ENCODE data around the gene C1orf87. TPM values are rescaled to one million over a fixed set of nuclear protein-coding genes. Genes with fewer than 3 reads are reported as not detected.

The C1orf87 gene
- total RNA-seq, 2 donors from 2014 or later, result not detected

- Histone ChIP-seq H3K4me3 (ENCODE audit: low read length) (no peak overlapping the region), H3K4me1 (ENCODE audit: control insufficient read depth, insufficient read depth, low read length) (no peaks in the 10 kb centered on the region), H3K27ac (ENCODE audit: low read depth, low read length) (no peak overlapping the region), H3K36me3 (ENCODE audit: control insufficient read depth, insufficient read depth, low read length) (no peaks in the 10 kb centered on the region), H3K27me3 (ENCODE audit: control insufficient read depth, insufficient read depth, low read length, poor library complexity, severe bottlenecking) (peaks cover 27% of the 10 kb centered on the region), H3K9ac (ENCODE audit: extremely low read depth, low read length, poor library complexity, severe bottlenecking) (no peak overlapping the region), H3K9me3 (ENCODE audit: control insufficient read depth, low read length) (no peaks in the 10 kb centered on the region)
- H3K36me3 Mint-ChIP-seq (ENCODE audit: low read depth), result no peaks in the 10 kb centered on the region
- no peak for TF ChIP-seq CTCF (conservative IDR thresholded peaks at IDR 0.05)
- no peaks in the 10 kb centered on the region for H3K9me3 Mint-ChIP-seq
- no peak overlapping the region for H3K4me3 Mint-ChIP-seq
- H3K4me1 Mint-ChIP-seq, result no peaks in the 10 kb centered on the region
- peaks cover 22% of the 10 kb centered on the region for H3K27me3 Mint-ChIP-seq (ENCODE audit: insufficient read depth)
- H3K27ac Mint-ChIP-seq, result no peak overlapping the region
- DNase-seq, result no peak
- WGBS, 2 experiments (ENCODE audit: insufficient coverage in 1 of 2, insufficient read length in 1 of 2), result no CpG with 5 or more reads among the region's 1 CpG
Observed at GRCh38 chr1:59978026-59978425, 95.5 kb downstream of the C1orf87 start.

- Histone ChIP-seq H3K9me3 (ENCODE audit: control insufficient read depth, low read length) (no peaks in the 10 kb centered on the region), H3K36me3 (ENCODE audit: control insufficient read depth, insufficient read depth, low read length) (no peaks in the 10 kb centered on the region), H3K4me3 (ENCODE audit: low read length) (no peak overlapping the region), H3K4me1 (ENCODE audit: control insufficient read depth, insufficient read depth, low read length) (no peaks in the 10 kb centered on the region), H3K27me3 (ENCODE audit: control insufficient read depth, insufficient read depth, low read length, poor library complexity, severe bottlenecking) (peaks cover 27% of the 10 kb centered on the region), H3K9ac (ENCODE audit: extremely low read depth, low read length, poor library complexity, severe bottlenecking) (no peak overlapping the region), H3K27ac (ENCODE audit: low read depth, low read length) (no peak overlapping the region)
- 94% methylated on average over 4 of the region's 4 CpGs; no CpG with 5 or more reads in 1 of the 2 experiments for WGBS, 2 experiments (ENCODE audit: insufficient coverage in 1 of 2, insufficient read length in 1 of 2)
- Mint-ChIP-seq H3K4me1 (no peaks in the 10 kb centered on the region), H3K9me3 (no peaks in the 10 kb centered on the region), H3K4me3 (no peak overlapping the region), H3K27ac (no peak overlapping the region), H3K27me3 (ENCODE audit: insufficient read depth) (peaks cover 22% of the 10 kb centered on the region), H3K36me3 (ENCODE audit: low read depth) (no peaks in the 10 kb centered on the region)
- TF ChIP-seq CTCF (conservative IDR thresholded peaks at IDR 0.05), result no peak
- DNase-seq, result no peak
Observed at GRCh38 chr1:59977075-59977410, 96.5 kb downstream of the C1orf87 start.

- peaks cover 22% of the 10 kb centered on the region for H3K27me3 Mint-ChIP-seq (ENCODE audit: insufficient read depth)
- peak; percentile 92 for DNase-seq
- Histone ChIP-seq H3K36me3 (ENCODE audit: control insufficient read depth, insufficient read depth, low read length) (no peaks in the 10 kb centered on the region), H3K4me3 (ENCODE audit: low read length) (no peak overlapping the region), H3K4me1 (ENCODE audit: control insufficient read depth, insufficient read depth, low read length) (no peaks in the 10 kb centered on the region), H3K27ac (ENCODE audit: low read depth, low read length) (no peak overlapping the region), H3K9me3 (ENCODE audit: control insufficient read depth, low read length) (no peaks in the 10 kb centered on the region), H3K27me3 (ENCODE audit: control insufficient read depth, insufficient read depth, low read length, poor library complexity, severe bottlenecking) (peaks cover 27% of the 10 kb centered on the region), H3K9ac (ENCODE audit: extremely low read depth, low read length, poor library complexity, severe bottlenecking) (no peak overlapping the region)
- no peaks in the 10 kb centered on the region for H3K9me3 Mint-ChIP-seq
- WGBS, 2 experiments (ENCODE audit: insufficient coverage in 1 of 2, insufficient read length in 1 of 2), result 49 to 51% methylated on average over 10 to 19 of the region's 19 CpGs
- no peaks in the 10 kb centered on the region for H3K36me3 Mint-ChIP-seq (ENCODE audit: low read depth)
- H3K4me3 Mint-ChIP-seq, result no peak overlapping the region
- TF ChIP-seq CTCF (conservative IDR thresholded peaks at IDR 0.05), result peak; percentile 92
- peaks cover 1% of the 10 kb centered on the region for H3K4me1 Mint-ChIP-seq
- H3K27ac Mint-ChIP-seq, result no peak overlapping the region
Observed at GRCh38 chr1:59976194-59977074, 97.1 kb downstream of the C1orf87 start.

Measured in endodermal cell (in vitro differentiated cells).